Chondrocyte (in vitro differentiated cells): ENCODE results near the gene NQO2. TPM values are rescaled to one million over a fixed set of nuclear protein-coding genes. Genes with fewer than 3 reads are reported as not detected.

Experiments
- DNase-seq: peaks from one replicate; pipeline ENCODE4 v3.0.0; 2021; ENCODE audit warnings: mixed read lengths, low spot score
- H3K27ac Mint-ChIP-seq: one replicate; pipeline ENCODE4 v1.8.0; 2021; ENCODE audit warnings: mild to moderate bottlenecking, moderate library complexity, mixed read lengths; ENCODE audit not compliant: unreplicated experiment
- H3K27me3 Mint-ChIP-seq: 2 replicates; pipeline ENCODE4 v1.8.0; 2021; ENCODE audit warnings: low read depth, mixed read lengths
- H3K36me3 Mint-ChIP-seq: 2 replicates; pipeline ENCODE4 v1.8.0; 2021; ENCODE audit warnings: low read depth, mixed read lengths
- H3K4me1 Mint-ChIP-seq: 2 replicates; pipeline ENCODE4 v1.8.0; 2021; ENCODE audit warnings: low read depth, mild to moderate bottlenecking, mixed read lengths
- H3K4me3 Mint-ChIP-seq: one replicate; pipeline ENCODE4 v1.8.0; 2021; ENCODE audit warnings: mild to moderate bottlenecking, moderate library complexity, mixed read lengths; ENCODE audit not compliant: unreplicated experiment
- H3K9me3 Mint-ChIP-seq: 2 replicates; pipeline ENCODE4 v1.8.0; 2021; ENCODE audit warnings: low read depth, mixed read lengths
- total RNA-seq: library from RNA; stranded (reverse); gene quantifications from 3 replicates; pipeline ENCODE4 v1.2.1, GENCODE V29; 2021
- TF ChIP-seq, protein P1 (sequence below): fragments of 200-600 bp; sonication (generic); IDR thresholded peaks from 2 replicates; pipeline ENCODE4 v1.5.0; 2021; ENCODE audit warnings: antibody characterized with exemption, mild to moderate bottlenecking, moderate library complexity

NQO2 gene
- total RNA-seq, 1 donor from 2014 or later: 35.1 TPM

DNA sequence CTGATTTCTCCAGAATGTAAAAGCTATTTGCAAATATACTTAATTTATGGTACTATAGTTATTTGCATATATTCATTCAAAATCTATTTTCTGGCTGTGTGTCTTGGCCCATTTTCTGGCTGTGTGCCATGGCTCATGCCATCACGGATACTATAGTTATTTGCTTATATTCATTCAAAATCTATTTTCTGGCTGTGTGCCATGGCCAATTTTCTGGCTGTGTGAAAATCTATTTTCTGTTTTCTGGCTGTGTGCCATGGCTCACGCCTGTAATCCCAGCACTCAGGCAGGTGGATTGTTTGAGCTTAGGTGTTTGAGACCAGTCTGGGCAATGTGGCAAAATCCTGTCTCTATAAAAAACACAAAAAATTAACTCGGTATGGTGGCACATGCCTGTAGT, 39.7 kb downstream of the NQO2 start:
- Mint-ChIP-seq H3K9me3 (peaks cover 9% of the 10 kb centered on the region), H3K36me3 (no peaks in the 10 kb centered on the region), H3K27ac (no peak overlapping the region), H3K4me3 (no peak overlapping the region), H3K4me1 (no peaks in the 10 kb centered on the region), H3K27me3 (no peaks in the 10 kb centered on the region)
- no peak for DNase-seq
- TF ChIP-seq, protein P1, sequence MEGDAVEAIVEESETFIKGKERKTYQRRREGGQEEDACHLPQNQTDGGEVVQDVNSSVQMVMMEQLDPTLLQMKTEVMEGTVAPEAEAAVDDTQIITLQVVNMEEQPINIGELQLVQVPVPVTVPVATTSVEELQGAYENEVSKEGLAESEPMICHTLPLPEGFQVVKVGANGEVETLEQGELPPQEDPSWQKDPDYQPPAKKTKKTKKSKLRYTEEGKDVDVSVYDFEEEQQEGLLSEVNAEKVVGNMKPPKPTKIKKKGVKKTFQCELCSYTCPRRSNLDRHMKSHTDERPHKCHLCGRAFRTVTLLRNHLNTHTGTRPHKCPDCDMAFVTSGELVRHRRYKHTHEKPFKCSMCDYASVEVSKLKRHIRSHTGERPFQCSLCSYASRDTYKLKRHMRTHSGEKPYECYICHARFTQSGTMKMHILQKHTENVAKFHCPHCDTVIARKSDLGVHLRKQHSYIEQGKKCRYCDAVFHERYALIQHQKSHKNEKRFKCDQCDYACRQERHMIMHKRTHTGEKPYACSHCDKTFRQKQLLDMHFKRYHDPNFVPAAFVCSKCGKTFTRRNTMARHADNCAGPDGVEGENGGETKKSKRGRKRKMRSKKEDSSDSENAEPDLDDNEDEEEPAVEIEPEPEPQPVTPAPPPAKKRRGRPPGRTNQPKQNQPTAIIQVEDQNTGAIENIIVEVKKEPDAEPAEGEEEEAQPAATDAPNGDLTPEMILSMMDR: no peak

GRCh38 chr6:3041147-3041546, 41.5 kb downstream of the NQO2 start:
- no peaks in the 10 kb centered on the region for H3K4me1 Mint-ChIP-seq
- no peak overlapping the region for H3K4me3 Mint-ChIP-seq
- no peak overlapping the region for H3K27ac Mint-ChIP-seq

DNA sequence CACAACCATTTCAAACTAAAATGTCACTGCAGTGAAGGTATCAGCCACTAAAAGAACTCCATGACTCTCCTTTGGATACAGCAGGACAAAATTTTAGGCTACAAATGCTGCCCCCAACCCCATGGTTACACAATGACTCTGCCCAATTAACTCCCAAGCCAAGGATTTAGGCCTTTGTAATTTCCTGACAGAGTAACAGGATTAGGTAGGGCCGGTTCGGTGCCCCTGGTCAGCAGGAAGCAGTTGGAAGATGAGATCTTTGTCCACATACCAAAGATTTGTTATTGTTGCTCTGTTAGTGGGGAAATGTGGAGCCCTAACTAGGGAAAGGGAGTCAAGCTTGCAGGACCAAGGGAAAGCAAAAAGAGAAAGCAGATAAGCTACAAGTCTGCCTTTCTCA, 41.9 kb downstream of the NQO2 start:
- TF ChIP-seq, protein P1: no peak
- no peaks in the 10 kb centered on the region for H3K36me3 Mint-ChIP-seq
- no peak overlapping the region for H3K4me3 Mint-ChIP-seq
- DNase-seq: no peak
- no peaks in the 10 kb centered on the region for H3K27me3 Mint-ChIP-seq
- H3K27ac Mint-ChIP-seq: no peak overlapping the region
- no peaks in the 10 kb centered on the region for H3K9me3 Mint-ChIP-seq
- H3K4me1 Mint-ChIP-seq: no peaks in the 10 kb centered on the region

More at GRCh38 chr6:3041147-3041546, 41.5 kb downstream of the NQO2 start:
- H3K27me3 Mint-ChIP-seq: no peaks in the 10 kb centered on the region
- no peak for DNase-seq
- TF ChIP-seq, protein P1: no peak
- H3K9me3 Mint-ChIP-seq: peaks cover 2% of the 10 kb centered on the region
- no peaks in the 10 kb centered on the region for H3K36me3 Mint-ChIP-seq

DNA sequence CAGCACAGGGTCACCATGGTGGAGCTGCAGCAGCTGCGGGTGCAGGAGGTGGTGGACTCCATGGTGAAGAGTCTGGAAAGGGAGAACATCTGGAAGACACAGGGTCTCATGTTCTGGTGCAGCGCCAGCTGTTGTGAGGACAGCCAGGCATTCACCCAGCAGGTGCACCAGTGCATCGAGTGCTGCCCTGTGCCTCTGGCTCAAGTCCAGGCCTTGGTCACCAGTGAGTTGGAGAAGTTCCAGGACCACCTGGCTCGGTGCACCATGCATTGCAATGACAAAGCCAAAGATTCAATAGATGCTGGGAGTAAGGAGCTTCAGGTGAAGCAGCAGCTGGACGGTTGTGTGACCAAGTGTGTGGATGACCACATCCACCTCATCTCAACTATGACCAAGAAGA, 45.7 kb downstream of the NQO2 start:
- no peak overlapping the region for H3K27ac Mint-ChIP-seq
- DNase-seq: no peak
- no peaks in the 10 kb centered on the region for H3K4me1 Mint-ChIP-seq
- TF ChIP-seq, protein P1: no peak
- H3K4me3 Mint-ChIP-seq: no peak overlapping the region
- no peaks in the 10 kb centered on the region for H3K9me3 Mint-ChIP-seq
- no peaks in the 10 kb centered on the region for H3K27me3 Mint-ChIP-seq
- no peaks in the 10 kb centered on the region for H3K36me3 Mint-ChIP-seq

GRCh38 chr6:3045777-3046176, 46.1 kb downstream of the NQO2 start:
- Mint-ChIP-seq H3K9me3 (no peaks in the 10 kb centered on the region), H3K27ac (no peak overlapping the region), H3K36me3 (no peaks in the 10 kb centered on the region), H3K4me1 (no peaks in the 10 kb centered on the region), H3K27me3 (no peaks in the 10 kb centered on the region), H3K4me3 (no peak overlapping the region)
- TF ChIP-seq, protein P1: no peak
- no peak for DNase-seq
